T-helper 9 cell (primary cell): ENCODE measurements around the gene FARP1.
A peak's percentile ranks its signal among the peaks of the same experiment; 100 is the strongest.

Source experiments
- DNase-seq: peaks from one replicate; pipeline ENCODE4 v3.0.0-alpha.2; 2020

The FARP1 gene

GRCh38 chr13:98475522-98475921 lies 332.6 kb downstream of the FARP1 start:
- no peak for DNase-seq

- peak; percentile 54 for DNase-seq
Observed at GRCh38 chr13:98476106-98476505, 333.2 kb downstream of the FARP1 start.

DNA sequence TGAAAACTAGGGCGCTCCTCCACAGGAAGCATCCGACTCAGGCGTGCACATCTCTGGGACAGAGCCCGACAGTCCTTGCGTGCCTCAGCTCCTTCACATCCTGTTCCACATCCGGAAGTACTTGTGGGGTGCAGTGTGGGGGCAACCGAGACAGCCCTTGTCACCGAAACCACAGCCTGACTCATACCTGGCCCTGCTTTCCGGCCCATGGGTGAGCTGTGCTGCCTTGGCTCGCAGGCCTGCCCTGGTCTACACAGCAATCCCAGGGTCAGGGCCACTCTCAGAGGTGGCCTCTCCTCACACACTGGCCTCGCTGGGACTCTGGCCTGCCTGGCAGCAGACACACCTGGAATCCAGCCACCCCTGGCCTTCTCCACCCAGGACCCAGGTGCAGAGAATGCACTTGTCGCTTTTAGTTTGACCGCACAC lies 333.7 kb downstream of the FARP1 start:
- peak; percentile 77 for DNase-seq

- no peak for DNase-seq
Observed at GRCh38 chr13:98478189-98479129, 335.6 kb downstream of the FARP1 start.

DNA sequence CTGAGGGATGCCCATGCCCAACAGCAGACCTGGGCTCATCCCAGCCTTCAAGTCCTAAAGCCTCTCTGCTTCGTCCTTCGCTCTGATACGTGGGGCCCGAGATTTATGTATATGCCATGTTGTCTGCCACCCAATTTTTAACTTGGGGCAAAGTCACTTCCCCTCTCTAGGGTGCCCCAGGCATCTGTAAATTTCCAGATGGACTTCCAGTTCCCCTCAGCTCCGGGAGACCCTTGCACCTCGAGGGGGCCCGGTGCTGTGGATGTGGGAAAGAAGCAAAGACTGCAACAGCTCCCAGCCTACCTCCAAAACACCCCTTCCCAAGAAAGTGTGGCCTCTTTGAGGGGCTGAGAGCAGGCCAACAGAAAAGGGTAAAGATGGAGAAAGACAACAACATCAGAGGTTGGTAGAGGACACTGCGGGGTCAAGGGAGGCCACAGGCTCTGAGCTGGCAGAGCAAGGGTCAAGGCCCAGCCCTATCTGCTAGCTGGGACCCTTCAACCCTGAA lies 336.7 kb downstream of the FARP1 start:
- no peak for DNase-seq

DNA sequence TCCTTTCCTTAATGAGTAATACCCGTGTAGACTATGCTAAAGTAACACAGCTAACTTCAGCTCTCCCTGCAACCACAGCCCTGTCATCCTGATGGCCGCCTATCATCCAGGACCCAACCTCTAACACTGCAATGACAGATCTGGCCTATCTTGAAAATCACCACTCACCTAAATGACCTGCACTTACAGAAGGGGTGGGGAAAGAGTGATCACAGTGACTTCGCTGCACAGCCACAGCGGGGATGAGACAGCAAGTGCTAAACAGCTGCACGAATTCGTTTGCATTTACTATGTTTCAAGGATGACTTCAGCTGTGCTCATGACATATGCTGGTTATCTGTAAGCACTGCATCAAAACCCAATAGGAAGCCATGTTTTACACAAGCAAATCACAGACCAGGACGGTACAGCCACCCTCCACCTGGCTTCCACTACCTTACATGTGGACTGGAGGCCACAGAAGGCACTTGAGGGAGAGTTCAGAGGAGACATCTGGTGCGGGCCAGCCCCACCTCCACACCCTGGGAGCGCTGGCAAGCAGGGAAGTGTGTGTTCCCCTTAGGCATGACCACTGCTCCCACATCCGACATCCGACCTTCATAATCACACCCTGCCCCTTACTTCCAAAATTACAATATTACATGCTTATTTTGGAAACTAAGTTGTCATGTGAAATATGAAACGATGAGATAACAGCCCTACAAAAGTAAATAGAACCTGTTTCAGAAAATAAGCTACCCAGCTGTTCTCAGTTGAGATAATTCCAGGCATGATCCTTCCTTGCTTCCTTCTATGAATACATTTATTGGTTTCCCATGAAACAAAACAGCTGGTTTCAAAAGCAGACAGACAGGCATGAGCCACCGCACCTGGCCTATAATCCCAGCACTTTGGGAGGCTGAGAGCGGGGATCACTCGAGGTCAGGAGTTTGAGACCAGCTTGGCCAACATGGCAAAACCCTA lies 338.3 kb downstream of the FARP1 start:
- DNase-seq = no peak

DNA sequence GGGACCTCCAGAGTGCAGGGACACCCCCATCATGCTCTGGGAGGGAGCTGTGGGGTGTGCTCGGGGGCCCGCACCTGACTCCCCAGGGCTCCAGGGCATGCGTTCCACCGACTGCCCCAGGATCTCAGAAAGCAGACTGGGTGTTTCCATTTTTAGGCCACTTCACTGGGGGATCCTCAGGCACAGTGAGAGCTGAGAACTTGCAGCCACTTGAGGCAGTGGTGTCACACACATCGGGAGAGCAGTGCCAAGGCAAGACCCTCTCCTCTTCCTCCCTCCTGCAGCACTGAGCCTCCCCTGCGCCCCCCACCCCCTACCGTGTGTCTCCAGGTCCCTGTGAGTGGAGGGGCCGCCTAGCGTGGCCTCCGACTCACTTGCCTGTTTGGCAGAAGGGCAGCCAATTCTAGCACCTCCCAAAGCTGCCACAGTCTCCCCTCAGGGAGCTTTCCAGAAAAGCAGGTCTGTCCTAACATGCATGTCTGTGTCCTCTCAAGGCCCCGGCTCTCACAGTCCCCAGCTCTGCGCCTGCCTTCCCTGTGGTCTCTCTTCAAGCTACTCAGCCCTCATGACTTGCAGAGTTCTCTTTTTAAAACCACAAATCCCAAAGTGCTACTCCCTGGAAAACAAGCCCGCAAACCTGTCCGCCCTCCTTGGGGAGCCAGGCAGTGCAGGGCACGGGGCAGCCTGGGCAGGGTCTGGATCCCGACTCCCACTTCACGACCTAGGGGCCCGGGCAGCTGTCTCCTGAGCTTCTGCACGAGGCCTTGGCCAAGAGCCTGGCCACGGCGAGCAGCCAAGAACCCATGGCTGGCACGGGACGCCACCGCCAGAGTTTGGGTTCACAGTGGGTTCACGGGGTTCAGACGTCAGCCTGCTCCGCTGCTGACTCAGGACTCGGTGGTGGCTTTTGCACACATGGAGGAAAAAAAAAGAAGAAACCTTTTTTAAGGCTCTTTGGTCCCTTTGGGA lies 339.9 kb downstream of the FARP1 start:
- no peak for DNase-seq

GRCh38 chr13:98483601-98484288 lies 340.9 kb downstream of the FARP1 start:
- DNase-seq = no peak

GRCh38 chr13:98484289-98485219 lies 341.7 kb downstream of the FARP1 start:
- DNase-seq = peak; percentile 66

DNA sequence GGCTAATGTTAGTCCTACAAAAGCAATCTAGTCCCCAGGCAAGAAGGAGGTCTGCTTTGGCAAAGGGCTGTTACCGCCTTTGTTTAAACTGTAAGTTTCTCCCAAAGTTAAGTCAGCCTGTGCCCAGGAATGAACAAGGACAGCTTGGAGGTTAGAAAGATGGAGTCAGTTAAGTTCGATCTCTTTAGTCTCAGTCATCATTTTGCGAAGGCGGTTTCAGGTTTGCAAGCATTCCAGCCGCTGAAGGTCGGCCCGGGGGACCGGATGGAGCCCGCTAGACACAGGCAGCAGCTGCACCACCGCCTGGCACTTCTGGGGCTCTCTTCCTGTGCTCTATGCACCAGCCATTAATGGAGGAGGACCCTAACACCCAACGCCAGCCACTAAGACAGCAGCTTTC lies 342.7 kb downstream of the FARP1 start:
- no peak for DNase-seq

DNA sequence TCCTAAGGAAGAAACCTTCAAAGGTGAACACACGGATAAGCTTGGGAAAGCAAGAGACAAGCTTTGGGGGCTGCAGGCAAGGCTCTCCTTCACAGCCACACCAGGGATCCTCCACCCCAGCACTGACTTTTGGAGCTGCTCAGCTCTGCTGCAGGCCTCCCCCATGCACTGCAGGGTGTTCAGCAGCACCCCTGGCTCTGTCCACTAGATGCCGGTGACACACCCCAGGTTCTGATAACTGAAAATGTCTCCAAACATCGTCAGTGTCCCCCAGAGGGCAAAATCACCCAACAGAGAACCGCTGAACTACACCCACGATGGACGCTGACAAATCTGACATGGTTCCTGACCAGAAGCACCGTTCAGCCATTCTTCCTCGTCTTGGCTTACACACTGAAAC lies 343.5 kb downstream of the FARP1 start:
- no peak for DNase-seq

DNA sequence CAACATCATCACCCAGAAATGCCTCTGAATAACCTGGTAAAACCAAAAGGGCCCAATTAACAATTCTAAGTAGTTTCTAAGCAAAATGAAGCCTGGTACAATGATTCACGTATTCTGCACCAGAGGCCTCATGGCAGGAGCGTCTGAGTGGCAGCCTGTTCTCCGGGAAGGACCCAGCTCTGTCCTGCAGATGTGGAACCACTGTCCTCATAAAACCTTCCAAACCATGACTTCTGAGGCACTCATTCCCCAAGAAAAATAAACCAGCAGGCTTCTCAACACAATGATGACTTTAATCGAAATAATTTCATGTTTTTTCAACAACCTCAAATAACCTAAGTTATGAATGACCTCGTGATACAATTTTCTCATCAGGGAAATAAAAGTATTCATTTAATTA lies 344.1 kb downstream of the FARP1 start:
- DNase-seq = no peak

DNA sequence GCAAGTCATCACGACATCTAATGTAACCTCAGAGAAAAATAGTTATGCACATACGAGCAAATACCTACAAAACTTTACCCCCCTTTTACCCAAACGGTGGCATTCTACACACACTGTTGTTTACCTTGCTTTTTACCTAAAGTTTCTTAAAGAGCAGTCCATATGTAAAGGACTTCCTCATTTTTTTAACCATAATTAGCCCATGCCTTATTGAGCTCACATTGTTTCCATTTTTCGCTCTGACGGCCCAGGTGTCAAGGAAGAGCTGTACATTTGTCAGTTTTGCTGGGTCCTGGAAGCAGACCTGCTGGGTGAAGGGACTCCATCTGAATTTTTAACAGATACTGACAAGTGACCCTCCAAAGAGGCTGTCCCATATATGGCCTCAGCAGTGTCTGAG lies 344.6 kb downstream of the FARP1 start:
- DNase-seq = no peak

DNA sequence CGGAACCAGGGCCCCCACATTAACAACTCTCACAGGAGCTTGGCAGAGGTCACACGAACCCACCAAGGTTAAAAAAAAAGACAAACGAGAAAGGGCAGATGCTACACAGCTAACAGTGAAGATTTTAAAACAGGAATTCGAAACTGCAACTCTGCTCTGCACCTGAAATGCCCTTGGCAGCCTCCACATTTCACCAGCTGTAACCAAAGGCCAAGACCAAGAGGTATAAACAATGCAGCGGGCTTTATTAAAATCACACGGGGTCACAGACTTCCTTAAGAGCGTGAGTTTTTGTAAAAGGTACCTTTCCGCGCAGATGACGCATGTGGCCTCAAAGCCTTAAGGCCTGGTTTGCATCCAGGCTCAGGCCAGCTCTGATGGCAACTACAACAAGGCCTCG lies 345.8 kb downstream of the FARP1 start:
- DNase-seq = no peak

- DNase-seq = no peak
Observed at GRCh38 chr13:98489446-98490194, 346.7 kb downstream of the FARP1 start.

- no peak for DNase-seq
Observed at GRCh38 chr13:98490195-98490836, 347.4 kb downstream of the FARP1 start.

- DNase-seq = no peak
Observed at GRCh38 chr13:98490866-98491265, 348.0 kb downstream of the FARP1 start.

DNA sequence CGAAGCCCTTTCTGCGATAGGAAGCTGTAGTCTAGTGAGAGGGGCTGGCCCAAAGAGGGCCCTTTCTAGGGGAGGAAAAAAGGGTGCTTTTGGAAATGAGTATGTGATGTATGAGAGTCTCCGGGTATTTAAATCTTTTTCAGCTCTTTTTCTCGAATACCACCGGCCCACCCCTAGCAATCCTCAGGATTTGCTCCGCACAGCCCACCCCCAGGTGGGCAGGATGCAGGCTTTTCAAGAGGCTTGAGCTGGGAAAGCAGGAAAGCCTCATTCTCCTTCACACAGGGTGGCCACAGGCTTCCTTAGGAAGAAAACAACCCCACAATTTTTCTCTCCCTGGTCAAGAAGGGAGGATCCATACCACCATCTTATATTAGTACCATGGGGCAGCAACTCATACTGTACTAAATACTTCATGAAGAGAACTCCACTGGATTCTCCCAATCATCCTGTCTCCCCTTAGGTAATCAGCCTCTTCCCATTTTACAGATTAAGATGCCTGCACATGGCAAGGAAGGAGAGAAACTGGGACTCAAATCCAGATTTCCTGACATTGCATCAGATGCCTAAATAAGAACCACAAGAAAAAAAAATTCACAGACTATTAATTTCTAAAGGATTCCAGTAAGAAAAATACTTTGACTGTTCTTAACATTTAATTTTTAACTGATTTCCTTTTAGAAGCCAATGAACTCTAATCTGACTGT lies 349.6 kb downstream of the FARP1 start:
- no peak for DNase-seq
